ENCODE measurements around the gene MTSS2.
"Not testable (repeated sequence)": the region's sequence is repeated elsewhere in the genome, so short reads cannot be mapped to it uniquely, and the experiment has no call there.

The MTSS2 gene

DNA sequence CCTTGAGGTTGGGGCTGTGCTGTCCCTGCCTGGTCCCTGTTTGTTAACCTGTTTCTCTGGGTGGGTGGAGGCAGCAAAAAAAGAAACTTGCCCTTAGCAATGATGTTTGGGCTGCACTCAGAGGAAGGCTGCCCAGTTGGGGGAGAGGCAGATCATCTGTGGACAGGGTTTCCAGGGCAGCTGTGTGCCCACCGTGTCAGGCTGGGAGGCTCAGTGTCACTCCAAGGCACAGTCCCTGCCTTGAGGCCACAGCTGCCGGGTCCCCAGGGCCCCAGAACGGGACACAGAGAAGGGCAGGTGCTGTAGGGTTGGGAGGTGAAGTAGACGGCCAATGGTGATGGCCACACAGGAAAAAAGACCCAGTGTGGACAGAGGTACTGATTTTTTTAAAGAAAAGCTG, 35.6 kb downstream of the MTSS2 start:
- DNase-seq, result no peak

DNA sequence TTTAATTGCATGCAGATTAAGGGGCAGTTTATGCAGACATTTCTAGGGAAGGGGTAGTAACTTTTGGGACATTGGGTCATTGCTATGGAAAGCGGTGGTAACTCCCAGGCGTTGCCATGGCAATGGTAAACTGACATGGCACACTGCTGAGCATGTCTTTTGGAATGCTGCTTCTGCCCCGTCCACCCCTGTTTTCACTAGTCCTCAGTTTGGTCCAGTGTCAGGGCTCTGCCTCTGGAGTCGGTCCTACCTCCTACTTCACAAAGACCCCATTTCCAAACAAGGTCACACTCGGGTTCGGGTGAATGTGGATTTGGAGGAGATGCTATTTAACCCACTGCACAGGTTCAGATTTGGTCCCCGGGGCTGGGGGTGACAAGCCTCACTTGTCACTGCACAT, 36.6 kb downstream of the MTSS2 start:
- DNase-seq, result no peak

DNA sequence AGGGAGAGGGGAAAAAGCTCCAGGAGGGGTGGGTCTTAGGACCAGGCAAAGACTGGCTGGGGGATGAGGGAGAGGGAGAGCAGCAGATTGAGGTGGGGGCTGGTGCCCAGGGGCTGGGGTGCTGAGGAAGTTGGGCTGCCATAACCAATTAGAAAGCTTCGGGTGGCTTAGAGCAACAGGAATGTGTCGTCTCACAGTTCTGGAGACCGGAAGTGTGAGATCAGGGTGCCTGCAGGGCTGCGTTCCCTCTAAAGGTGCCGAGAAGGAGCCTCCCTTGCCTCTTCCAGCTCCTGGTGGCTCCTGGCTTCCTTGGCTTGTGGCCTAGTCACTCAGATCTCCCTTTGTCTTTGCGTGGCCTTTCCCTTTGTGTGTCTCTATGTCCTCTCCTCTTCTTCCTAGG, 37.2 kb downstream of the MTSS2 start:
- DNase-seq, result no peak

DNA sequence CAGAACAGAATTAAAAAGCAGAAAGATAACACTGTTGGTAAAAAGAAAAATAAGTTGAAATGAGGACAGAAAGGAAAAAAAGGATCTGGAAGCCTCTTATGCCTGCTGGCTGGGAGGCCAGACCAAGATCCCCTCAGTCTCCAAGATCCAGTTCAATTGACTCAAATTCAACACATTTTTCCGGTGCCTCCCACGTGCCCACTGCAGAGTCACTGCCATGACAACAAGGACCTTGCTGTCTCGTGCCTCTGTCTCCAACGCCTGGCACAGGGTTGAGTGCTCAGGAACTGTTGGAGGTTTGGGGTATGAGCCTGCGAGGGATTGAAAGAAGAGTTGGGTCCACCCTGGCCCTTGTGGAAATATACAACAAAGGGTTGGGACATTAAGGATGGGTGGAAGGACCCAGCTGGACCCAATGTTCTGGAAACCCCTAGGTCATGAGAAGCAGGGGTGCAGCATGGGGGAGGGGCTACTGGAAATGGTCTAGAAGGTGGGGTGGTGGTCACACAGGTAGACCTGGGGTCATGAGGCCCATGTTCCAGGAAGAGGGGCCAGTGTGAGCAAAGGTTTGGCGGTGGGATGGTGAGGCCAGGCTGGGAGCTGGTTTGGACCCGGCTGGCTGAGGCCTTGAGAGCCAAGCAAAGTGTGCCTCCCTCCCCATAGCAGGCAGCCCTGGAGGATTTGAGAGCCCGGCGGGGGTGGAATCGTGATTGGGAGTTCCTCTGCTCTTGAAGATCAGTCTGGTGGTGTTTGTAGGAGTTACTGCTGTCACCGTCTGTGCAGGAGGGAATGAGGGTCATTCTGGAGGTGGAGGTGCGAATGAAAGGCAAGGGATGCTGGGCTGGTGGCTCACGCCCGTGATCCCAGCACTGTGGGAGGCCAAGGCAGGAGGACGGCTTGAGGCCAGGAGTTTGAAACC, 38.2 kb downstream of the MTSS2 start:
- no peak for DNase-seq

DNA sequence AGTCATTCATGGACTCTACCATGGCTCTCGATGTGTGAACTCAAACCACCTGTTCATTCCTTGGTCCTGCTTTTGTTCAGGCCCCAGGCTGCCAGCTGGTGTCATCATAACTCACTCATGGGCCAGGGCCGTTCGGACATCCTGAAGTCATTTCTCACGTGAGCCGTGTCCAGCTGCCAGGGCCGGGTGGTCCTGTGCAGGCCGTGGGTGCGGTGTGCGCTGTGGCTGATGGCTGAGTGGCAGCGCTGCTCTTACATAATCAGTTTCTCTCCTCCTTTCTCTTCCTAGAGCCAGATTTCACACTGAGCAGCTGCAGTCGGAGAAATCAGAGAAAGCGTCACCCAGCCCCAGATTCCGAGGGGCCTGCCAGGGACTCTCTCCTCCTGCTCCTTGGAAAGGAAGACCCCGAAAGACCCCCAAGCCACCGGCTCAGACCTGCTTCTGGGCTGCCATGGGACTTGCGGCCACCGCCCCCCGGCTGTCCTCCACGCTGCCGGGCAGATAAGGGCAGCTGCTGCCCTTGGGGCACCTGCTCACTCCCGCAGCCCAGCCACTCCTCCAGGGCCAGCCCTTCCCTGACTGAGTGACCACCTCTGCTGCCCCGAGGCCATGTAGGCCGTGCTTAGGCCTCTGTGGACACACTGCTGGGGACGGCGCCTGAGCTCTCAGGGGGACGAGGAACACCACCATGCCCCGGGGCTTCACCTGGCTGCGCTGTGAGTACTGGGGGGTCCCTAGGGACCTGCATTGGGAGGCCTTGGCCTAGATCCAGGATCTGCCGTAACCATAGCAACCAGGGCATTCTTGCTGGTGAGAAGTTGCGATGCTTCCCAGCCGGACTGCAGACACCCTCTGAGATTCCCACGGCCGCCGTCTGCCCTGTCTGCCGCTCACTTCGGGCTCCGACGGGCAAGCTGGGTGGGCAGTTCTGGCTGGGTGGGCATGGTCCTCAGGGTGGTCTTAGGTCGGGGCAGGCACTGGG, 39.3 kb downstream of the MTSS2 start, which contains the start of gene IL34:
Gene IL34 (plus strand): TSS at position 300 of the 982 bp plus-strand sequence. CDS start 389 bp downstream, at position 689.
- DNase-seq, result no peak

DNA sequence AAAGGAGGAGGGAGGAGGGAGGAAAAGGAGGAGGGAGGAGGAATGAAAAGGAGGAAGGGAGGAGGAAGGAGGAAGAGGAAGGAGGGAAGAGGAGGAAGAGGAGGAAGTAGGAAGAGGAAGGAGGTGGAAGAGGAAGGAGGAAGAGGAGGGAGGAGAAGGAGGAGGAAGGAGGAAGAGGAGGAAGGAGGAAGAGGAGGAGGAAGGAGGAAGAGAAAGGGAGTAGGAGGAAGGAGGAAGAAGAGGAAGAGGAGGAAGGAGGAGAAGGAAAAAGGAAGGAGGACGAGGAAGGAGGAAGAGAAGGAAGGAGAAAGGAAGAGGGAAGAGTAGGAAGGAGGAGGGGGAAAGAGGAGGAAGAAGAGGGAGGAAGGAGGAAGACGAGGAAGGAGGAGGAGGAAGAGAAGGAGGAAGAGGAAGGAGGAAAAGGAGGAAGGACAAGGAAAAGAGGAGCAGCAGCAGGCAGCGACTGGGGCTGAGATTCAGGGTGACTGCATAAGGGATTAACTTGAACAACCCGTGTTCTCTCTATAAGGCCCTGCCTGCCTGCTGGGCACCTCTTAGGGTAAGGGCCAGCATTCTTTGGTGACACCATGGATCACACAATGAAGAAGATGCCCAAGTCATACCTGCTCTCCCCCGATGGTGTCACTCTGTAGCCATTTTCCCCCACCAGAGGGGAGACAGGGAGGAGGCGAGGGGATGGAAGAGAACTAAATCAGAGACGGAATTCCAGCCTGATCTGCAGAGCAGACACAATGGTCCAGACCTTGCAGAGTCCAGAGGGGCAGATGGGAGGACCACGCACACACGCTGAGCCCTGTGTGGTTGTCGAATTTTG, 40.9 kb downstream of the MTSS2 start:
- DNase-seq, result no peak

DNA sequence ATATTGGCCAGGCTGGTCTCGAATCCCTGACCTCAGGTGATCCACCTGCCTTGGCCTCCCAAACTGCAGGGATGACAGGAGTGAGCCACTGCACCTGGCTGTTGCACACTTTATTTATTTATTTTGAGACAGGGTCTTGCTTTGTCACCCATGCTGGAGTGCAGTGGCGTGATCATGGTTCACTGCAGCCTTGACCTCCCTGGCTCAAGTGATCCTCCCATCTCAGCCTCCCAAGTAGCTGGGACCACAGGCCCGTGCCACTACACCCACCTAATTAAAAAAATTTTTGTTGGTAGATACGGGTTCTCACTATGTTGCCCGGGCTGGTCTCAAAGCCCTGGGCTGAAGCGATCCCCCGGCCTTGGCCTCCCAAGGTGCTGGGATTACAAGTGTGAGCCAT, 42.6 kb downstream of the MTSS2 start:
- not testable (repeated sequence) for DNase-seq

DNA sequence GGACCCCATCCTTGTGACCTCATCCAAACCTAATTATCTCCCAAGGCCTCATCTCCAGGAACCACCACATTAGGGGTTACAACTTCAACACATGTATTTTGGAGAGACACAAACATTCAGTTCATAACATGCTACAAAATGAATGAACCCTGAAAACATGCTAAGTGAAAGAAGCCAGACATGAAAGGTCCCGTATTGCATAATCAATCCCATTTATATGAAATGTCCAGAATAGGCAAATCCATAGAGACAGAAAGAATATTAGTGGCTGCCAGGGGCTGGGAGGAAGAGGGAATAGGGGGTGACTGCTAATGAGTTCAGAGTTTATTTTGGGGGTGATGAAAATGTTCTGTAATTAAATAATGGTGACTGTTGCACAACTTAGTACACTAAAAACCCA, 43.2 kb downstream of the MTSS2 start:
- no peak for DNase-seq

DNA sequence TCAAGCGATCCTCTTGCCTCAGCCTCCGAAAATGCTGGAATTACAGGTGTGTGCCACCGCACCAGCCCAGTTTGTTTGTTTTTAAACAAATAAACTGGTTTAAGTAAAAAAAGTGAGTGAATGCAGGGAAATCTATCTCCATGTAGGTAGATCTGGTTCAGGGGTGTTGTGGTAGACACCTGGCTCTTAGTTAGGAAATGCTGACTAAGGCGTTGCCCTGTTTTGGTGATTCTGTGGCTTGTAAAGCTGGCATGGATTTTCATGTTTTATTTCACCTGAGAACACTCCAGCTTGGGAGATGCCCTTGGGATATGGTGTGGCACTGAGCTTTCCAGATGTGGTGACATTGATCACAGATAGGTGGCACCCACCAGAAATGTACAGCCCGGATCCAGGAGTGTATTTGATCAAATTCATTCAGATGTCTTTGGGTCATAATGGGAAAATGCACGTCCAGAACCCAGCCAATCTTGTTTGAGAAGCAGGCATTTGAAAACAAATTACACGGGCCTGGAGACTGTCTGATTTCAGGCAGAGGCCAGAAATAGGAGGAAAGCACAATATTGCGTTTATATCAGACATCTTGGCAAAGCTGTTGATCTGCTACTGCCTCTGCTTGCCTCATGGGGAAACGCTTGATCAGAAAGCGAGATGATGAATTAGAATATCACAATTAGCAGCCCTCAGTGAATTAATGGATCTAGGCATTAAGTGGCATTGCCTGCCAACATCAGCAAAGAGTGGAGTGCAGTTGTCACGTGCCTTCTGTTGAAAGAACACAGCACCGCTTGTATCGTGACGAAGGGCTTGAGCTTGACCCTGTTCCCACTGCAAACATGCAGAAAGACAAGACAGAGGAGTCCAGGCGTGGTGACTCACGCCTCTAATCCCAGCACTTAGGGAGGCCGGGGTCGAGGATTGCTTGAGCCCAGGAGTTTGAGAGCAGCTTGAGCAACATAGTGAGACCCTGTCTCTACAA, 46.8 kb downstream of the MTSS2 start:
- no peak for DNase-seq

Data from effector CD8-positive, alpha-beta T cell (primary cell).